Activated naive CD8-positive, alpha-beta T cell (primary cell): ENCODE measurements around the gene CSMD2.

Source experiments
- H3K27ac Mint-ChIP-seq: one replicate; pipeline ENCODE4 v1.8.0; 2021; ENCODE audit warnings: mixed read lengths
- H3K27me3 Mint-ChIP-seq: one replicate; pipeline ENCODE4 v1.8.0; 2021; ENCODE audit warnings: mixed read lengths
- H3K36me3 Mint-ChIP-seq: one replicate; pipeline ENCODE4 v1.8.0; 2021; ENCODE audit warnings: mixed read lengths
- H3K4me1 Mint-ChIP-seq: one replicate; pipeline ENCODE4 v1.8.0; 2021; ENCODE audit warnings: low read depth, mixed read lengths
- H3K4me3 Mint-ChIP-seq: one replicate; pipeline ENCODE4 v1.8.0; 2021; ENCODE audit warnings: mild to moderate bottlenecking, mixed read lengths
- H3K9me3 Mint-ChIP-seq: one replicate; pipeline ENCODE4 v1.8.0; 2021; ENCODE audit warnings: low read depth, mixed read lengths

Gene CSMD2

GRCh38 chr1:34132161-34132420 lies 32.9 kb downstream of the CSMD2 start:
- no peaks in the 10 kb centered on the region for H3K36me3 Mint-ChIP-seq

DNA sequence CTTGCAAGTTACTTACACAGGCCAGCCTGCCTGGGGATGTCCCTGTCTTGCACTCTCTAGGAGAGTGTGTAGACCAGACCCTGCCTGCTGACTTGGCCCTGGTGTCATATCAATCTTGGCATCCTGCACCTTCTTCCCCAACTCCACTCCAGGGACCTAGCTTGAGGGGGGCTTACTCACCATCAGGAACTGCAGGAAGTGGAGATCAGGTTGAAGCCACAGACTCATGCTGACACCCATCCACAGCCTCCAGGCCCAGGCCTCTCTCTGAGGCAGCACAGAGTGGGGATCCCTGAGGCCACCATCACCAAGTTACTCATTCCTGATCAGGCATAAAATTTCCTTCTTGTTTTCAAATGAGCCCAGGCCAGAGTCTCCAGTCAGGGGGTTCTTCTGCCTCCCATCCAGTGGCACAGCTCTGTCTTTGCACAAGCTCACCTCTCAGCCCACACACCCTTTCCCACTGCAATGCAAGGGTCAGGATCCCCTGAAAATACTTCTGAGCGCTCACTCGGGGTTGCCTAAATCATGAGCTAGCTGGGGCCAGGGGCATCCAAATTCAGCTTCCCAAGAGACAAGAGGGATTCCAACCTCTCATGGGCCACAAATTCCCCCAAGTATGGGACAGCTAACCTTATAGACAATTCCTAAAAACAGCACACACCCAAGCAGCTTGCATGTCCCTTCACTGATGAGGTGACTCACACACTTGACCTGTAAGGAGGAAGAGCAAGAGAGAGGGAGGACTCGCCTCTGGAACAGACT lies 33.5 kb downstream of the CSMD2 start:
- Mint-ChIP-seq H3K27me3 (peaks cover 8% of the 10 kb centered on the region), H3K36me3 (no peaks in the 10 kb centered on the region), H3K9me3 (no peaks in the 10 kb centered on the region), H3K4me3 (no peak overlapping the region), H3K27ac (no peak overlapping the region), H3K4me1 (no peaks in the 10 kb centered on the region)

More at GRCh38 chr1:34132161-34132420, 32.9 kb downstream of the CSMD2 start:
- Mint-ChIP-seq H3K4me3 (no peak overlapping the region), H3K27me3 (peaks cover 7% of the 10 kb centered on the region), H3K4me1 (no peaks in the 10 kb centered on the region), H3K9me3 (no peaks in the 10 kb centered on the region), H3K27ac (no peak overlapping the region)

DNA sequence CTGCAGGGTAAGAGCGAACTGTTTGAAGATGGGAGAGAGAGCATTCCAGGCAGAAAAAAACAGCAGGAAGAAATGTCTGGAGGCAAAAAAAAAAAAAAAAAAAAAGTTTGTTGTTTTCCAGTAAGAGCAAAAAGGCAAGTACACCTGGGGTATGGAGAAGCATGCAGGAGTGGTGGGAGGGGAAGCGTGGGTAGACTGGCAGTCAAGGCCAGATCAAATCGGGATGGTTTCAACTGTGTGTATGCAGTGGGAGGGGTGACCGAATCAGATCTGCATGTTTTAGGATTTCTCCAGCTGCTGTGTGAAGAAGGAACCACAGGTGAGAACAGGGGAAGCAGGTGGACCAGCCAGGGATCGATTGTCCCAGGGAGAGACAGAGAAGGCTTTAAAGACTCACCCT lies 34.7 kb downstream of the CSMD2 start:
- H3K27me3 Mint-ChIP-seq, result peaks cover 8% of the 10 kb centered on the region
- no peak overlapping the region for H3K27ac Mint-ChIP-seq
- H3K36me3 Mint-ChIP-seq, result no peaks in the 10 kb centered on the region
- no peaks in the 10 kb centered on the region for H3K9me3 Mint-ChIP-seq
- no peaks in the 10 kb centered on the region for H3K4me1 Mint-ChIP-seq
- no peak overlapping the region for H3K4me3 Mint-ChIP-seq

GRCh38 chr1:34129630-34130029 lies 35.4 kb downstream of the CSMD2 start:
- H3K4me1 Mint-ChIP-seq, result no peaks in the 10 kb centered on the region
- H3K9me3 Mint-ChIP-seq, result no peaks in the 10 kb centered on the region
- H3K36me3 Mint-ChIP-seq, result no peaks in the 10 kb centered on the region
- H3K4me3 Mint-ChIP-seq, result no peak overlapping the region
- H3K27ac Mint-ChIP-seq, result no peak overlapping the region
- peaks cover 8% of the 10 kb centered on the region for H3K27me3 Mint-ChIP-seq

DNA sequence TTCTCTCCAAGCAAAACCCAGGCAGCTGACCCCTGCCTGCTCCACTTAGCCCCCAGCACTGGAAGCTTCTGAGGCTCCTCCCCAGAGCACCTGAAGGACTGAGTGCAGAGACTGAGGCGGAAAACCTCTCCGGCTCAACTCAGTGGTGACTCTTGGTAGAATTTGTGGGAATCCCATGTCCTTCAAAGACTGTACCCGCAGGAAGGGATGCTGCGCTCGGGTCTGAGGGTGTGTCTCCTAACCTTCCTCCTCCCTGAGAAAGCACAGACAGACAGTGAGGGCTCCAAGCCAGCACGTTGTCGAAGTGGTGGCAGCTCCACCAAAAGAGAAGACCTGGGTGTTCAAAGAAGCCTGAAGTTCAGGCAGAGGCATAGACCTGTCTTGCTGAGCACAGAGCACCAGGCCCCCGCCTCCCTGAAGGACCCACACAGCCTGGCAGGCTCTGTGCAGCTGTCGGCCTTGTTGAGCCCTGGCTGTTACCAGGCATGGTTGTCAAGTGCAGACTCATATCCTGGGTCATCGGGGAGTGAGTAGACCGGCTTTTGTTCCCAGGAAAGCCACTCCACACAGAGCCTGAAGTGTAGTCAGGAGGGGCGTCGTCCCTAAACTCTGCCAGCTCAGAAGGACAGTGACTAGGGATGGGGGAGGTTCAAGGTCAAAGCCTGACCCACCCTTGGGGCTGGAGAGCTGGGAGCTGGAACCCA lies 36.7 kb downstream of the CSMD2 start:
- no peaks in the 10 kb centered on the region for H3K4me1 Mint-ChIP-seq
- peaks cover 8% of the 10 kb centered on the region for H3K27me3 Mint-ChIP-seq
- no peak overlapping the region for H3K27ac Mint-ChIP-seq
- no peaks in the 10 kb centered on the region for H3K36me3 Mint-ChIP-seq
- H3K9me3 Mint-ChIP-seq, result no peaks in the 10 kb centered on the region
- no peak overlapping the region for H3K4me3 Mint-ChIP-seq

DNA sequence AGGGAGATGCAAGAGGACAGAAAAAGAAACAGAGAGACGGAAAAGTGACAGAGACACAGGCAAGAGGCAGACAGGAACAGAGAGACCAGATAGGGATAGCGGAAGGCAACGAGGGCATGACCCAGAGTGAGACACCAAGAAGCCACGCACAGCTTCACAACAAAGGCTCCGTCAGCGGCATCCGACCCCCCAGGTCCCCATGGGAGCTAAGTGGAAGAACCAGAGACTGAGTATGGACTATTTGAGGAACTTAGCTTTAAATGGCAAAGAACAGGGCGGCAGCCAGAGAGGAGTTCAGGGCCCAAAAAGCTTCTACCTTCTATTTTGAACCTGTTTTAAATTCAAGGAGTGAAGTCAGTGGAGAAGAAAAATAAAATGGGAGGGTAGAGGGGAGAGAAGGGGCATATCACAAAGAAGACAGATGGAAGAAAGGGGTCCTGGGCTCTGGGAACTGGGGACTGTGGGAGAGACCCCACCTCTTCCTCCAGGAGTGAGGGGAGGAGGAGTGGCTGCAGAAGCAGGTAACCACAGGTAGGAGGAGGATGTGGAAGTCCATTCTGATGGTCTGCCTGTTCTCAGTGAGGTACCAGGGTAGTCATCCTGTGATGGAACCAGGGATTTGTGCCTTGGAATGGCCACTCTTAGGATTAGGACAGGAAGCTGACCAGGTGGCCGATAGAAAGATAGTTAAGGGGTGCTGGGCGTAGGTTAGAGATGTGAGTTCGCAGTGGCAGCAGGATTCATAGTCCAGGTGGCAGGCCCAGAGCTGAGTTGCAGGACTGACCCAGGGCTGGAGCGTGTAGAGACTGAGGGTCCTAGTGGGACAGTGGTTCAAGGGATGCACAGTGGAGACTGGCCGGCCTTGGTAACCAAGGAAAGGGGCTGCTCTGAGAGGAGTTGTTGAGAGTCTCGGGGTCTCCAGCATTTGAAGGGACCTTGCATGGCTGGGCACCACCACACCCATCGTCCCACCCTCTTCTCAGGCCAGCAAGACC lies 37.7 kb downstream of the CSMD2 start:
- Mint-ChIP-seq H3K4me3 (no peak overlapping the region), H3K9me3 (no peaks in the 10 kb centered on the region), H3K36me3 (no peaks in the 10 kb centered on the region), H3K27me3 (peaks cover 5% of the 10 kb centered on the region), H3K4me1 (no peaks in the 10 kb centered on the region), H3K27ac (no peak overlapping the region)

DNA sequence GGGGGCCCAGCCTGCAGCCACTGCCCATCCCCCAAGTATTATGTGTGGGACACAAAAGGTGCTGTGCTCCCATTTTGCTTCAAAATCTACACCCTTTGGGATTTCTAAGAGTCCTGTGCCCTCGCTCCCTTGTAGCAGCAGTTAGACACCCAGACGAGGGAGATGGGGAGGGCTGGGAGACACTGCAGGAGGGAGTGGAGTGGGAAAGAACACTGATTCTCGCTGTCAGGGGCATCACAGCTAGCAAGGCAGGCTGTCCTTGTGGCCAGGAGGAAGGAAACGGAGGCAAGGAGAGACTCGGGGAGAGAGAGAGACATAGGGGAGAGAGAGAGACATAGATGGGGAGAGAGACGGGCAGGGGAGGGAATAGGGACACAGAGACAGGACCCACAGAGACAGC lies 38.5 kb downstream of the CSMD2 start:
- no peak overlapping the region for H3K27ac Mint-ChIP-seq
- no peaks in the 10 kb centered on the region for H3K4me1 Mint-ChIP-seq
- H3K4me3 Mint-ChIP-seq, result no peak overlapping the region
- no peaks in the 10 kb centered on the region for H3K36me3 Mint-ChIP-seq
- H3K27me3 Mint-ChIP-seq, result peaks cover 5% of the 10 kb centered on the region
- H3K9me3 Mint-ChIP-seq, result no peaks in the 10 kb centered on the region

- Mint-ChIP-seq H3K4me1 (no peaks in the 10 kb centered on the region), H3K4me3 (no peak overlapping the region), H3K27ac (no peak overlapping the region), H3K9me3 (no peaks in the 10 kb centered on the region), H3K27me3 (peaks cover 5% of the 10 kb centered on the region), H3K36me3 (no peaks in the 10 kb centered on the region)
Measured at GRCh38 chr1:34125721-34126380, 39.2 kb downstream of the CSMD2 start.

GRCh38 chr1:34122080-34122932 lies 42.7 kb downstream of the CSMD2 start:
- peaks cover 1% of the 10 kb centered on the region for H3K27me3 Mint-ChIP-seq
- no peaks in the 10 kb centered on the region for H3K4me1 Mint-ChIP-seq
- no peak overlapping the region for H3K4me3 Mint-ChIP-seq
- no peaks in the 10 kb centered on the region for H3K36me3 Mint-ChIP-seq
- peaks cover 9% of the 10 kb centered on the region for H3K9me3 Mint-ChIP-seq
- no peak overlapping the region for H3K27ac Mint-ChIP-seq

- Mint-ChIP-seq H3K27me3 (peaks cover 3% of the 10 kb centered on the region), H3K4me1 (no peaks in the 10 kb centered on the region), H3K27ac (no peak overlapping the region), H3K36me3 (no peaks in the 10 kb centered on the region), H3K4me3 (no peak overlapping the region), H3K9me3 (peaks cover 23% of the 10 kb centered on the region)
Measured at GRCh38 chr1:34115233-34115632, 49.8 kb downstream of the CSMD2 start.

DNA sequence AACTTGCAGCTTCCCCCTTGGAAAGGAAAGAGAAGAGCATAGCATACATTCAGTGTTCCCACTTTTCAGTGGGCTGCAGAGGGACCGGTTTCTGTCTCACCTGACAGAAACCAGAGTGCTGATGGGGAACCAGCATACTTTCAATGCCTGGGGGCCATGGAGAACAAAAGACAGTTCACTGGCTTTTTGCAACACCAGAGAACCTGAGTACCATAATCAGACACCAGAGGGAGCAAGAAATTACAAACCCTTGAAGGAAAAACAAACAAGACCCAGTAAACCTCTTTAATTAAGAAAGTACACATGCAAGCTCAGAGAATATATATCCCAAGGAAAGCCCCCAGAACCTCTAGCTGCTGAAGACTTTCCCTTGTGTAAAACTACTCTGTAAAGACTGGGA lies 51.1 kb downstream of the CSMD2 start:
- peaks cover 22% of the 10 kb centered on the region for H3K9me3 Mint-ChIP-seq
- H3K4me1 Mint-ChIP-seq, result no peaks in the 10 kb centered on the region
- peaks cover 5% of the 10 kb centered on the region for H3K27me3 Mint-ChIP-seq
- H3K27ac Mint-ChIP-seq, result no peak overlapping the region
- H3K36me3 Mint-ChIP-seq, result no peaks in the 10 kb centered on the region
- H3K4me3 Mint-ChIP-seq, result no peak overlapping the region

DNA sequence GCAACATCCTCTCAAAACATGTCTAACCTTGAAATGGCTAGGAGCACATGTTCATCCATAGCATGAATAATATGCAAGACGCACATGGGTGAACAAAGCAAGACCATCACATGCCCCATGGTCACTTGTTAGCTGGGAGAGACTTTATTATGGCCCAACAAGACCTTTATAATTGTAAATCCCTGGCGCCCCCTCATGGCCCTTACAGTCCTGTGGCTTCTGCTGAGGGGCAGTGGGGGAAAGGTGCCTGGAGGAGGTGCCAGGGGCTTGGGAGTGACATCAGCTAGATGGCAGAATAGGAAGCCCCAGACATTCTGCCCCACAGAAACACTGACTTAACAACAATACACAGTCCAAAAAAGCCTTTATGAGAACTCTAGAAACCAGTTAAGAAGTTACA lies 51.7 kb downstream of the CSMD2 start:
- Mint-ChIP-seq H3K4me3 (no peak overlapping the region), H3K36me3 (no peaks in the 10 kb centered on the region), H3K27me3 (peaks cover 11% of the 10 kb centered on the region), H3K9me3 (peaks cover 17% of the 10 kb centered on the region), H3K27ac (no peak overlapping the region), H3K4me1 (no peaks in the 10 kb centered on the region)

DNA sequence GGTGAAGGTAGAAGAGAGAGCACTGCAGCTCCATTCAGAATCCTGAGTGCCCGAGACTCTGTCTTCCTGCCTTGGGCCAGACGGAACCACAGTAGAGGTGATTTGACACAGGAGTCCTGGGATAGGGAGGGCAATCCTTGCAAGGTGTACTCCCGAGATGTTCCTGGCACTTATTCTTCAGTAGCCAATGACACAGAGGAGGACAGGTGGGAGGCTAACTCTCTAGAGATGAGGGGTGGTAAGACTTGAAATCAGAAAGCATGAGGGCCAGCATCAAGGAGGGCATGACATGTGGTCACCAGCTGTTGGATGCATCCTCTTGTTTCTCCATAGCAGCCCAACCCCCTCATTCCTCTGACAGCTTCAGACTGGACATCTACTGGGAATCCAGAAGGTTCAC lies 56.3 kb downstream of the CSMD2 start:
- Mint-ChIP-seq H3K36me3 (no peaks in the 10 kb centered on the region), H3K4me1 (no peaks in the 10 kb centered on the region), H3K27me3 (peaks cover 27% of the 10 kb centered on the region), H3K9me3 (no peaks in the 10 kb centered on the region), H3K4me3 (no peak overlapping the region), H3K27ac (no peak overlapping the region)

DNA sequence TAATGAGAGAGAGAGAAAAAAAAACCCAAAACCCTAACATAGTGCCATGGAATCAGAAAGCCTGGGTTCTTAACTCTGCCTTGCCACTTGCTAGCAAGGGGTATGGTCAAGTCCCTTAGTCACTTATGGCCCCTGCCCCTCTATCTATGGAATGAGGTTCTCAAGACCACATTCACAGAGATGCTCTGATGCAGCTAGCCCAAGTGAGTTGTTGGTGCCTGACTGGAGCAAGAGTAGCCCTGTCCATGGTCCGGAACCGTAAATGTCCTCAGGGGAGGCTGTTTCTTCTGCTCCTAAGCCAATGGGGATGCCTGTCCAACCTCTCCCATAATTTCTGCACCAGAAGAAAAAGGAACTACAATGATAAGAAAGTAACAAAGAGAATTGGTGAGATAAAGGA lies 56.8 kb downstream of the CSMD2 start:
- no peak overlapping the region for H3K4me3 Mint-ChIP-seq
- H3K36me3 Mint-ChIP-seq, result no peaks in the 10 kb centered on the region
- H3K4me1 Mint-ChIP-seq, result no peaks in the 10 kb centered on the region
- no peak overlapping the region for H3K27ac Mint-ChIP-seq
- H3K27me3 Mint-ChIP-seq, result peaks cover 27% of the 10 kb centered on the region
- H3K9me3 Mint-ChIP-seq, result no peaks in the 10 kb centered on the region
